Left colon (tissue), 2 donors: ENCODE measurements around the gene LOXHD1. TPM values are rescaled to one million over a fixed set of nuclear protein-coding genes. Genes with fewer than 3 reads are reported as not detected.

Experiments used
- ATAC-seq: fragments of 200-7000 bp; cut with Tn5 transposase; one replicate; pipeline ENCODE4 v1.9.1; 2020; ENCODE audit warnings: mild to moderate bottlenecking, moderate library complexity
- DNase-seq, 2 donors: peaks; one replicate each; pipeline ENCODE4 v3.0.0-alpha.2; 2020
- intact Hi-C, 2 donors: fragments of 100-400 bp; cut with DNase I in 1 of 2; cut with micrococcal nuclease in 1 of 2; formaldehyde crosslinking; loops; one replicate each; pipeline versions ENCODE4 v1.11.2 to v1.14.0; 2022; cut with DNase I, micrococcal nuclease
- total RNA-seq, 2 donors: library from RNA; stranded (reverse); fragmentation: NEBNext Ultra II Directional; extraction: Animal tissue kit (Norgen Biotek cat#: 25700); gene quantifications; one replicate each; pipeline ENCODE4 v1.2.1, GENCODE V29; 2021
- donor health status: DM: no; HTN: no; CAD: no.
- donor health status: DM: yes; HTN: yes; CAD: no.

LOXHD1 gene
- total RNA-seq, 2 donors from 2014 or later, result 0.15 TPM; not detected in 1

- intact Hi-C loops, result no loop called here
- no peak for DNase-seq
- no peak for ATAC-seq
Measured at GRCh38 chr18:46590103-46590502, 66.9 kb downstream of the LOXHD1 start.

- no peak for ATAC-seq
- intact Hi-C loops, result no loop called here
Measured at GRCh38 chr18:46588971-46589660, 67.9 kb downstream of the LOXHD1 start.

GRCh38 chr18:46587600-46587999 lies 69.4 kb downstream of the LOXHD1 start:
- ATAC-seq (no peak), DNase-seq (no peak)
- intact Hi-C loops, result no loop called here

More at GRCh38 chr18:46588971-46589660, 67.9 kb downstream of the LOXHD1 start:
- no peak for DNase-seq

GRCh38 chr18:46583711-46584110 lies 73.3 kb downstream of the LOXHD1 start:
- intact Hi-C loops, result no loop called here
- ATAC-seq (no peak), DNase-seq (no peak)

GRCh38 chr18:46581648-46582047 lies 75.4 kb downstream of the LOXHD1 start:
- DNase-seq (no peak), ATAC-seq (no peak)
- intact Hi-C loops, result no loop called here

GRCh38 chr18:46578987-46579386 lies 78.0 kb downstream of the LOXHD1 start:
- intact Hi-C loops, result no loop called here
- DNase-seq (no peak), ATAC-seq (no peak)

GRCh38 chr18:46577546-46577945 lies 79.5 kb downstream of the LOXHD1 start:
- DNase-seq, result no peak
- no peak for ATAC-seq
- intact Hi-C loops, result no loop called here

GRCh38 chr18:46575851-46576250 lies 81.2 kb downstream of the LOXHD1 start:
- ATAC-seq (no peak), DNase-seq (no peak)

GRCh38 chr18:46574743-46575115 lies 82.3 kb downstream of the LOXHD1 start:
- ATAC-seq (no peak), DNase-seq (no peak)
- intact Hi-C loops, result no loop called here

More at GRCh38 chr18:46575851-46576250, 81.2 kb downstream of the LOXHD1 start:
- intact Hi-C loops, result no loop called here

- DNase-seq (no peak), ATAC-seq (no peak)
- intact Hi-C loops, result no loop called here
Measured at GRCh38 chr18:46574000-46574742, 82.8 kb downstream of the LOXHD1 start.

GRCh38 chr18:46573156-46573555 lies 83.9 kb downstream of the LOXHD1 start:
- intact Hi-C loops, result no loop called here
- DNase-seq (no peak), ATAC-seq (no peak)

- DNase-seq (no peak), ATAC-seq (no peak)
- intact Hi-C loops, result no loop called here
Measured at GRCh38 chr18:46571756-46572155, 85.3 kb downstream of the LOXHD1 start.

- ATAC-seq, result no peak
- intact Hi-C loops, result no loop called here
- DNase-seq, result no peak
Measured at GRCh38 chr18:46570666-46571065, 86.4 kb downstream of the LOXHD1 start.

- intact Hi-C loops, result no loop called here
- no peak for DNase-seq
- no peak for ATAC-seq
Measured at GRCh38 chr18:46570134-46570533, 86.9 kb downstream of the LOXHD1 start.

- intact Hi-C loops, result no loop called here
- ATAC-seq, result no peak
- DNase-seq, result no peak
Measured at GRCh38 chr18:46569211-46569610, 87.8 kb downstream of the LOXHD1 start.

GRCh38 chr18:46567196-46567595 lies 89.8 kb downstream of the LOXHD1 start:
- intact Hi-C loops, result no loop called here
- ATAC-seq (no peak), DNase-seq (no peak)

GRCh38 chr18:46566111-46566510 lies 90.9 kb downstream of the LOXHD1 start:
- DNase-seq (no peak), ATAC-seq (no peak)
- intact Hi-C loops, result no loop called here

- intact Hi-C loops, result no loop called here
- ATAC-seq (no peak), DNase-seq (no peak)
Measured at GRCh38 chr18:46565256-46565655, 91.8 kb downstream of the LOXHD1 start.

- intact Hi-C loops, result no loop called here
- DNase-seq (no peak), ATAC-seq (no peak)
Measured at GRCh38 chr18:46563317-46563716, 93.7 kb downstream of the LOXHD1 start.

- no peak for ATAC-seq
- no peak for DNase-seq
- intact Hi-C loops, result no loop called here
Measured at GRCh38 chr18:46562674-46563192, 94.3 kb downstream of the LOXHD1 start.
